DOHH2 (cell line): ENCODE measurements around the gene UVRAG.

Experiments
- H3F3A ChIP-seq: fragments of 200-600 bp; sonication (generic), shearing (Covaris generic); 2 replicates; pipeline ENCODE4 v1.6.0; 2016; ENCODE audit warnings: antibody characterized with exemption, mild to moderate bottlenecking; ENCODE audit not compliant: control insufficient read depth, insufficient read depth
- H3K27ac ChIP-seq: fragments of 200-600 bp; sonication (generic); 2 replicates; pipeline ENCODE4 v1.5.1; 2014; ENCODE audit warnings: low read depth, mild to moderate bottlenecking, low read length, moderate library complexity
- H3K27me3 ChIP-seq: fragments of 200-600 bp; sonication (generic); 2 replicates; pipeline ENCODE4 v1.6.1; 2014; ENCODE audit warnings: mild to moderate bottlenecking, low read length, mixed read lengths; ENCODE audit not compliant: control insufficient read depth
- H3K36me3 ChIP-seq: fragments of 200-600 bp; sonication (generic); 2 replicates; pipeline ENCODE4 v1.6.1; 2014; ENCODE audit warnings: mild to moderate bottlenecking, low read length, moderate library complexity, mixed read lengths; ENCODE audit not compliant: control insufficient read depth
- H3K4me1 ChIP-seq: fragments of 200-600 bp; sonication (generic); 2 replicates; pipeline ENCODE4 v1.6.1; 2014; ENCODE audit warnings: mild to moderate bottlenecking, low read length, mixed read lengths; ENCODE audit not compliant: control insufficient read depth
- H3K4me2 ChIP-seq: fragments of 200-600 bp; sonication (generic); 2 replicates; pipeline ENCODE4 v1.6.0; 2014; ENCODE audit warnings: mild to moderate bottlenecking, low read length, moderate library complexity
- H3K4me3 ChIP-seq: fragments of 200-600 bp; sonication (generic); 2 replicates; pipeline ENCODE4 v1.5.1; 2014; ENCODE audit warnings: mild to moderate bottlenecking, low read length, mixed read lengths
- H3K79me2 ChIP-seq: fragments of 200-600 bp; sonication (generic); 2 replicates; pipeline ENCODE4 v1.6.1; 2014; ENCODE audit warnings: mild to moderate bottlenecking, low read length, mixed read lengths; ENCODE audit not compliant: control insufficient read depth
- H3K9me2 ChIP-seq: fragments of 200-600 bp; sonication (generic); replicated peaks from 2 replicates; pipeline ENCODE4 v1.6.1; 2014; ENCODE audit warnings: mild to moderate bottlenecking, low read length, mixed read lengths; ENCODE audit not compliant: control insufficient read depth
- H3K9me3 ChIP-seq: fragments of 200-600 bp; sonication (generic); 2 replicates; pipeline ENCODE4 v1.6.1; 2014; ENCODE audit warnings: antibody characterized with exemption, low read length, mixed read lengths; ENCODE audit not compliant: control insufficient read depth, insufficient read depth
- H4K20me1 ChIP-seq: fragments of 200-600 bp; sonication (generic); 2 replicates; pipeline ENCODE4 v1.6.0; 2014; ENCODE audit warnings: low read depth, mild to moderate bottlenecking, antibody characterized with exemption, low read length, moderate library complexity; ENCODE audit not compliant: control insufficient read depth, insufficient read depth
- EZH2phosphoT487 ChIP-seq: fragments of 200-600 bp; sonication (generic); IDR thresholded peaks from 2 replicates; pipeline ENCODE4 v1.6.1; 2017; ENCODE audit warnings: borderline replicate concordance, mild to moderate bottlenecking, antibody characterized with exemption, low read length, moderate library complexity, mixed read lengths
- TF ChIP-seq, protein P1 (sequence below): fragments of 200-600 bp; sonication (generic); IDR thresholded peaks from one replicate; pipeline ENCODE4 v1.5.1; 2014; ENCODE audit warnings: antibody characterized with exemption, mild to moderate bottlenecking, low read depth, low read length; ENCODE audit not compliant: poor library complexity, severe bottlenecking

UVRAG gene

DNA sequence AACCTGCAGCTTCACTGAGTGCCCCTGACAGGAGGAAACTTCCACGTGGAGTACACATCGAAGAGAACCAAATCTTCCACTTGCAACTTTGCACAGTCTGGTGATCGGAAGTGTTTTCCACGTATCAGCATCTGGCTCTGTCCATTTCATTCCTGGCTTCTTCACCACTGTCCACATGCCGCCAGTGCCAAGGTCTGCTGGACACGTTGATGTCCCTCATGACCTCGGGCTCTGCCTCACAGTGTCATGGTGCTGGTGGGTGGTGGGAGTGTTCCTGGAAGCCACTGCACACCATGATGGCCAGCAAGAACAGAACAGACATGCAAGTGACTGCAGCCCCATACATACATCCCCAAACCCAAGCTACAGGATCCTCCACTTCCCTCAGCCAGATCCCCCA lies 342.9 kb downstream of the UVRAG start:
- Histone ChIP-seq H4K20me1 (no peaks in the 10 kb centered on the region), H3K4me2 (no peak overlapping the region), H3F3A (no peaks in the 10 kb centered on the region), H3K79me2 (no peaks in the 10 kb centered on the region), H3K27me3 (no peaks in the 10 kb centered on the region), H3K36me3 (no peaks in the 10 kb centered on the region), H3K4me3 (no peak overlapping the region), H3K4me1 (peaks cover 10% of the 10 kb centered on the region), H3K27ac (no peak overlapping the region), H3K9me3 (no peaks in the 10 kb centered on the region), H3K9me2 (no peaks in the 10 kb centered on the region)
- no peak for TF ChIP-seq EZH2phosphoT487
- TF ChIP-seq, protein P1, sequence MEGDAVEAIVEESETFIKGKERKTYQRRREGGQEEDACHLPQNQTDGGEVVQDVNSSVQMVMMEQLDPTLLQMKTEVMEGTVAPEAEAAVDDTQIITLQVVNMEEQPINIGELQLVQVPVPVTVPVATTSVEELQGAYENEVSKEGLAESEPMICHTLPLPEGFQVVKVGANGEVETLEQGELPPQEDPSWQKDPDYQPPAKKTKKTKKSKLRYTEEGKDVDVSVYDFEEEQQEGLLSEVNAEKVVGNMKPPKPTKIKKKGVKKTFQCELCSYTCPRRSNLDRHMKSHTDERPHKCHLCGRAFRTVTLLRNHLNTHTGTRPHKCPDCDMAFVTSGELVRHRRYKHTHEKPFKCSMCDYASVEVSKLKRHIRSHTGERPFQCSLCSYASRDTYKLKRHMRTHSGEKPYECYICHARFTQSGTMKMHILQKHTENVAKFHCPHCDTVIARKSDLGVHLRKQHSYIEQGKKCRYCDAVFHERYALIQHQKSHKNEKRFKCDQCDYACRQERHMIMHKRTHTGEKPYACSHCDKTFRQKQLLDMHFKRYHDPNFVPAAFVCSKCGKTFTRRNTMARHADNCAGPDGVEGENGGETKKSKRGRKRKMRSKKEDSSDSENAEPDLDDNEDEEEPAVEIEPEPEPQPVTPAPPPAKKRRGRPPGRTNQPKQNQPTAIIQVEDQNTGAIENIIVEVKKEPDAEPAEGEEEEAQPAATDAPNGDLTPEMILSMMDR = no peak

DNA sequence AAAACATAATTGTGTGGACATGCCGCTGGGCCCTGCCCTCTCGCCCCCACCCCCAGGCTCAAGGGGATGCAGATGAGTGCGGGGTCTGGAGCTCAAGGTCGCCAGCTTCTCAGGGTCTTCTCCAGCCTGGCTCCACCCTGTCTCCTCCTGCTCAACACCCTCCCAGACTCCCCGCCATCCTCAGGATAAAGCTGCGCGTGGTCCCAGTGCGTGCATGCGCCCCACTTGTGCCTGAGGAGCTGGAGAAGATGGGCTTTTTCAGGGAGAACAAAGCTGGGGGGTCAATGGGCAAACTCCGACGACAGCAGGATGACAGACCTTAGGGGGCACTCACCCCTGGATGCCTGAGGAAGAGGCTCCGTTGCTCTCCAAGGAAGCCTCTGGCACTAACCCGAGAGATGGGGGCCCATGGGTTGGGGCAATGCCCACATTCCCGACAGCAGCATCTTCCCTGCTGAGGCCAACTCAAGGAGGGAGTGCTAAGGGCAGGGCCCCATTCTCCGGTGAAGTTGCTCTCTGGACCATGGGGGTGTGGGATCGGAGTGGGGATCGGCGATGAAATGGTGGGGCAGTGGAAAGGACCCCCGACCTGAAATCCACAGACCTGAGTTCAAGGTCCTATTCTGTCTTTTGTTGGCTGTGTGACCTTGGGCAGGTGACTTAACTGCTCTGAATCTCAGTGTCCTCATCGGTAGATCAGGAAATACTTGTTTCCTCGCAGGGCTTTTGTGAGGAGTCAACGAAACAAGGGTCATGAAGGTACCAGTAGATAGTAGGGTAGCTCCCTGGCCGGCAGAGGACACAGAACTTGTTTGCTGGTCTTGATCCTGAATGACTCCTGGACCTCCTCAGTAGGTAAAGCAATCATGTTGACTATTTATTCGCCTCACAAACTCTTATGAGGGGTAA lies 343.6 kb downstream of the UVRAG start:
- H3K9me2 ChIP-seq = no peaks in the 10 kb centered on the region
- no peak overlapping the region for H3K4me2 ChIP-seq
- no peaks in the 10 kb centered on the region for H3K79me2 ChIP-seq
- no peaks in the 10 kb centered on the region for H3K36me3 ChIP-seq
- no peaks in the 10 kb centered on the region for H4K20me1 ChIP-seq
- H3K27ac ChIP-seq = no peak overlapping the region
- no peaks in the 10 kb centered on the region for H3K27me3 ChIP-seq
- peaks cover 2% of the 10 kb centered on the region for H3K4me1 ChIP-seq
- H3K9me3 ChIP-seq = no peaks in the 10 kb centered on the region
- no peak overlapping the region for H3K4me3 ChIP-seq
- TF ChIP-seq EZH2phosphoT487 = no peak
- TF ChIP-seq, protein P1 = no peak
- no peaks in the 10 kb centered on the region for H3F3A ChIP-seq

DNA sequence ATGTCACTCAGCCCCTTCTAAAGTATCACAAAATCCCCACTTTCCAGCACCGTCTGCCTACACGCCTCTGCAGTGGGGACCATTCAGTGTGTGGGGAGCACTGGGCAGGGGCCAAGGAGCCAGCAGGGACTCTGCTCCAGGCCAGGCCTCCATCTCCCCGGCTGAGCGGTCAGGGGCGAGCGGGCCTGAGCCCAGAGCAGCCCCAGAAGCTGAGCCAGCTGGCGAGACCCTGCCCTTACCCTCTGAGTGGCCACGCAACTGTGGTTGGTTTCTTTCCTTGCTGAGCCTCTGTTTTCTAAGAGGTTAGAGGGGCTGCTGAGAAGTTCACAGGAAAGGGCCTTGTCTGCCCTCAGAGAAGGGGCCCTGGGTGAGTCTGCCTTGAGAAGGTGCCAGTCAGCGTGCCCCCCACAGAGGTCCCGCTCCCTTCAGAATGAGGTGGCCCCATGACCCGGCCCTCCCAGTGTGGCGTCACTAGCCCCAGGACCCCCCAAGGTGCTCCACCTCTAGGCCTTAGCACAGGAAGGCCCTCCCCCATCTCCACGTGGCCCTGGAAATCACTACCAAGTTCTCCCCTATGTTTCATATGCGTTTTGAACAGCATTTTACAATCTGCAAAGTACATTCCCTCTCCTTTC lies 344.4 kb downstream of the UVRAG start:
- Histone ChIP-seq H3K4me1 (no peaks in the 10 kb centered on the region), H3K27ac (no peak overlapping the region), H3K27me3 (no peaks in the 10 kb centered on the region)

More for the DNA sequence above, 344.4 kb downstream of the UVRAG start:
- no peak for TF ChIP-seq EZH2phosphoT487
- TF ChIP-seq, protein P1 = no peak
- Histone ChIP-seq H3K4me3 (no peak overlapping the region), H3K36me3 (no peaks in the 10 kb centered on the region), H3K9me2 (no peaks in the 10 kb centered on the region), H3K4me2 (no peak overlapping the region), H3F3A (no peaks in the 10 kb centered on the region), H3K9me3 (no peaks in the 10 kb centered on the region), H4K20me1 (no peaks in the 10 kb centered on the region), H3K79me2 (no peaks in the 10 kb centered on the region)
